Measurements from ENCODE around the gene PGC.

Gene PGC

DNA sequence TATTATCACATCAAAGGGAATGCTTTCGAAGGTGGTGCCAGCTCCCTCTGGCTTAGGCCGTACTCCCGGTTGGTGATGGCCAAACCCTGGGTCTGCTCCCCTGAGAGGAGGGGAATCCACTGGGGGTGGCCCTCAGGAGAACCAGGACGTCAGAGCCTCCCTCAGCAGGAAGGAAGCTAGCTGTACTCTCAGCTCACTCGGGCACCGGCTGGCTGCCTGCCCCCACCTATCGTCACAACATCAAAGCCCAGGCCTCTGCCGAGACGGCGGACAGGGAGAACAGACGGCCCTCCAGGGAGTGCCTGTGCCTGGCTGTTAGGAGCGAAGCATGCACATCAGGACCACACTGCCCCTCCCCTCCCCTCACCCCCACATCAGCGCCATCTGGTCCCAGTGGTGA lies 9.2 kb upstream of the PGC start:
- in situ Hi-C loops (cut with HindIII; ENCODE audit: low pct_ligation_motif_present, low pct_unique_long_range_greater_than_20kb, low sequenced_read_pairs), result no loop called here
- no peak for DNase-seq

DNA sequence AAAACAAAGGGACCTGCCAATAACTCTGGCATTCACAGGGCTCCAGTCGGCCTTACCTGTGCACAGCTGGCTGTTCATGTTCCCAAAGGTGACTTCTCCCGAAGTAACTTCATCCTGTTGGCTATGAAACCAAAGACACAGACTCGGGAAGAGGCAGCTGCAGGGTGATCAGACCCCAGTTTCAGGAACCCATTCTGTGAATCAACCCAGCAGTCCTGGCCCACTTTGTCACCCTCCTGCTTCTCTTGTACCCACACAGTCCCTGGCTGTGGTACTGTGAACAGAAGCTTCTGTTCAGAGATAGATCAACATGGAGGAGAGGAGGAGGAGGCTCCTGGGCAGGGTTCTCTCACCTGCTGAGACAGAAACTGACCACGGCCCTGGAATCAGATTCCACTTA lies 8.7 kb upstream of the PGC start:
- DNase-seq, result no peak
- in situ Hi-C loops (cut with HindIII; ENCODE audit: low pct_ligation_motif_present, low pct_unique_long_range_greater_than_20kb, low sequenced_read_pairs), result no loop called here

GRCh38 chr6:41750374-41750773 lies 3.2 kb upstream of the PGC start:
- in situ Hi-C loops (cut with HindIII; ENCODE audit: low pct_ligation_motif_present, low pct_unique_long_range_greater_than_20kb, low sequenced_read_pairs), result no loop called here
- DNase-seq, result no peak

- DNase-seq, result no peak
- in situ Hi-C loops (cut with HindIII; ENCODE audit: low pct_ligation_motif_present, low pct_unique_long_range_greater_than_20kb, low sequenced_read_pairs), result no loop called here
Measured at GRCh38 chr6:41748542-41748941, 1.3 kb upstream of the PGC start.

DNA sequence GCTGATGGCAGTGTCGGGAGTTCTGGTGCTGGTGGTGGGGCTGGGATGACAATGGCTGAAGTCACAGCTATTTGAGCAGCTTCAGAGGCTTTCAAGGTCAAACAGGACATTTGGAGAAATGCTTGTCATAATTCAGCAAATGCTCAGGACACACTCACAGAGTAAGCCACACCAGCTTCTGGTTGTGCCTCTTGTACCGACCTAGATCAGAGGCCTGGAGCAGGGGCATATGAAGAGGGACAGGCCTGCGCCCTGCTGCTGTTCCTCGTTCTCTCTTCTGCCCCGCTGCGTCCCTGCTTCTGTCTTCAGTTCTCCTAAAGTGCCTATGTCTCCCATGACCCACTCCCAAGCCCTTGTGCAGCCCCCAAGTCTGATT lies 893 bp upstream of the PGC start:
- no peak for DNase-seq
- in situ Hi-C loops (cut with HindIII; ENCODE audit: low pct_ligation_motif_present, low pct_unique_long_range_greater_than_20kb, low sequenced_read_pairs), result no loop called here

DNA sequence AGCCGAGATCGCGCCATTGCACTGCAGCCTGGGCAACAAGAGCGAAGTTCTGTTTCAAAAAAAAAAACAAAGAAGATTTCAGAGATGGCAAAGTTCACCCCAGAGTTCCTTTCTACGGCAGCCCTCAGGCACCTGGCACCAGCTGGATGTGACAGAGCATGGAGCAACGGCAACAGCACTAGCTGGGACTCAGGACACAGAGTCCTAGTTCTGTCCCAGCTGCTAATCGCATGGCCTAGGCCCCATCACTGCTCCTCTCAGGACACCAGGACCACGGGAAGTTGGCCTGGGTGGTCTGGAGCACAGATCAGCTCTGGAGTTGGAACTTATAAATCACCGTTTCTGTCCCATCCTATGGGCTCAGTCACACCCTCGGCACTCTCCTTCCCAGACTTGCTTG lies 1.1 kb downstream of the PGC start:
- DNase-seq, result no peak
- in situ Hi-C loops (cut with HindIII; ENCODE audit: low pct_ligation_motif_present, low pct_unique_long_range_greater_than_20kb, low sequenced_read_pairs), result no loop called here

GRCh38 chr6:41744236-41744787 lies 2.9 kb downstream of the PGC start:
- in situ Hi-C loops (cut with HindIII; ENCODE audit: low pct_ligation_motif_present, low pct_unique_long_range_greater_than_20kb, low sequenced_read_pairs), result no loop called here
- DNase-seq, result no peak

DNA sequence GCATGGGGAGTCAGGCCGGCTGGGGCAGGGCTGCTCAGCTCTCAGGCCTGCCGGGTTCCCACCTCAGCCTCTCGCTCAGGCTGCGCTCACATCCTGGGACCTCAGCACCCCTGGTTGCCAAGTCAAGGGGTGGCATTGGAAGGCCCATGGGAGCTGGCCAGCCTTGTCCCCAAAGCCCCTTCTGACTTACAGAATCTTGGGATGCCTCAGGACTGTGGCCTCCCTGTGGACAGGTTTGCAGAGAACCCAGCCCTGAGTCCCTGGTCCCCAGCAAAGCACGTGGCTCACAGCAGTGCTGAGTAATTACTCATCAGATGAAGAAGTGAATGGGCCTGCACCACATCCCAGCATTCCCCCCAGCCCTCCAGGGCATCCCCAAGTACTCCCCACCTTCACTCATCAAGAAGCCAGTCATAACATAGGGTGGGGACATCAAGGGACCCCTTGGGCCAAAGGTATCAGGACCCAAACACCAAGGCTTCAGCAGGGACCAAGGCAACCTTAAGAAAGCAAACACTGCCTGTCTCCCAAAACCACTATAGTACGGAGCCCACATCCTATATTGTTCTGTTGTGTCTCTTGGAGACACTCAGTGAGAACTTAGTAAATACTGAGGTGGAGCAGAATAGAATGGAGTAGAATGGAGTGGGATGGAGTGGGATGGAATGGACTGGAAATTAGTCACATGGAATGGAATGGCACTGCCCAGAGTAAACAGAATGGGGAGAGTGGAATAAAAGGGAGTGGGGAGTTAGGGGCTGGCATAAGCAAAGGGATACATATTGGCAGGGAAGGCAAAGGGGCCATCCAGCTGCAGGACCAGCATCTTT lies 3.6 kb downstream of the PGC start:
- in situ Hi-C loops (cut with HindIII; ENCODE audit: low pct_ligation_motif_present, low pct_unique_long_range_greater_than_20kb, low sequenced_read_pairs), result no loop called here
- no peak for DNase-seq

DNA sequence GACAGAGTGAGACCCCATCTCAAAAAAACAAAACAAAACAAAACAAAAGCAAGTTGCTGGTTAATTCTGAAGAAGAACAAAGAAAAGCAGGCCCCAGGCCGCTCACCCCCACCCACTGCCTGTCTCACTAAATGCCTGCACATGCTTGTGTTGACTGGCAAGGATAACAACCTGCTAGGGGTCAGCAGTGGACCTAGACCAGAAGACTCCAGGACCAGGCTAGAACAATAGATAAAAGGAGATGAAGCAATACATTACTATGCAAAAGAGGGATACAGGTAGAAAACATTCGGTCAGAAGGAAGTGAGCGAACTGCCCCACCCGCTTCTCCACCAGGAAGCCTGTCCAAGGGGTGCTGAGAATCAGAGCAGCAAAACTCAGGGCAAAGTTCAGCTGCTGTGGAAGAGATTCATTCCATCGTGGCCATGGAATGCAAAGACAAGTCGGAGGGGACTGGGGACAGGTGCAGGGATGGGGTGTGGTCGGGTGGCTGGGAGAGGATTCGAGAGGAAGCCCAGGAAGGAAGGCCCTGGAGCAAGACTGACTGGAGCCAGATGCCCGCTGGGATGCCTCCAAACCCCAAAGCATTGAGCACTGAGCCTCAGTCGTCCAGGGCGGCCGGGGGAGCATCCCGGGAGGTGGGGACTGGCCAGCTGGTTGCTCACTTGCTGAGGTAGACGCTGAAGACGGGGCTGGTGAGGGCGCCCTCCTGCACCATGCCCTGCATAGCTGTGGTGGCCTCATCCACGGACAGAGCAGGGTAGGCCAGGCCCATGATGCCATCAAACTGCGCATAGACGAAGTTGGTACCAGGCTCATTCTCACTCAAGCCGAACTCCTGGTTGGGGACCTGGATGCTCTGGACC lies 5.3 kb downstream of the PGC start:
- in situ Hi-C loops (cut with HindIII; ENCODE audit: low pct_ligation_motif_present, low pct_unique_long_range_greater_than_20kb, low sequenced_read_pairs), result no loop called here

GRCh38 chr6:41740366-41741162 lies 6.6 kb downstream of the PGC start:
- in situ Hi-C loops (cut with HindIII; ENCODE audit: low pct_ligation_motif_present, low pct_unique_long_range_greater_than_20kb, low sequenced_read_pairs), result no loop called here
- DNase-seq, result no peak

More for the DNA sequence above, 5.3 kb downstream of the PGC start:
- no peak for DNase-seq

DNA sequence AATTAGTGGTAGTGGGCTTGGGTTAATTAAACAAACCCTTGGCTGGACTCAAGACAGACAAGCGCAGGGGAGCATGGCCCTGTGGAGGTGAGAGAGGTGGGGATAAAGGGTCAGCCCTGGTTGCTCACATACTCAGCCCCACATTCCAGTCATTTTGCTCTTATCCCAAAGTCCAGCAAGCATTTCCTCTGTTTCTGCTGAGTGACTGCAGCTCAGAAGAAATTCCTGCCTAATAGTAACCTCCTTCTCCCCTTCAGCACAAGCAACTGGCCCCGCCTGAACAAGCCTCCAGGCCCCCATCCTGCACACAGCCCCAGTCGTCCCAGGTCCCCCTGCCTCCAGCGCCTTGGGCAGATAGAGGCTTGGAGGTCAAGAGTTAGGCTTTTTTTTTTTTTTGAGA lies 8.2 kb downstream of the PGC start:
- in situ Hi-C loops (cut with HindIII; ENCODE audit: low pct_ligation_motif_present, low pct_unique_long_range_greater_than_20kb, low sequenced_read_pairs), result no loop called here
- no peak for DNase-seq

- DNase-seq, result no peak
- in situ Hi-C loops (cut with HindIII; ENCODE audit: low pct_ligation_motif_present, low pct_unique_long_range_greater_than_20kb, low sequenced_read_pairs), result no loop called here
Measured at GRCh38 chr6:41737591-41738130, 9.5 kb downstream of the PGC start.

DNA sequence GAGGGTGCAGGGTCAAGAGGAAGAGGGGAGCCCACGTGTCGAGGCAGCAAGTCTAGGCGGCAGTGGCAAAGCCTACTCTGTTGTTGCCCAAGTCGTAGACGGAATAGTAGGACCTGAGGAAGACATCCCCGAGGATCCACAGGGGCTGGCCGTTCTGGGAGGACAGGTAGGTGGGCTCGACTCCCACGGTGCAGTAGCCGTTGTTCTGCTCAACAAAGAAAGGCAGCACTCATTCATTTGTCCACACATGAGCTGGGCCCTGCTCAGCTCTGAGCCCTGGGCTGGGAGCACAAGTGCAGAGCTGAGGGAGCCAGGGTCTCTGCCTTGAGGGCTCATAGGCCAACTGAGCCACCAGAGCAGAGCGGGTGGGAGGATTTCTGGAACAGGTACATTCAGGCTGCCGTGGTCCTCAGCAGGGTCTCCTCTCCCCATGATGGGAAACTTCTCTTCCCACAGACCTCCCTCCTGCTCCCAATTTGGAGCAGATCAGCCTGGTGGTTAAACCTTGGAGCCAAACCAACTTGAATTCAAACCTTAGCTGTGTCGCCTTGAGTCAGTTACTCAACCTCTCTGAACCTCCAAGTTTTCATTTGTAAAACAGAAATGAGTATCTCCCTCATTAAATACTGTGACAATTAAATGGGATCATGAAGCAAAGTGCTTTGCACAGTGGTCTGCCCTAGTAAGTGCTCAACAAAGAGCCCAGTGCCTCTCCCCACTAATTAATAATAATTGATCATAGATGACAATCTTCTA lies 10.2 kb downstream of the PGC start:
- DNase-seq, result no peak
- in situ Hi-C loops (cut with HindIII; ENCODE audit: low pct_ligation_motif_present, low pct_unique_long_range_greater_than_20kb, low sequenced_read_pairs), result no loop called here

- in situ Hi-C loops (cut with HindIII; ENCODE audit: low pct_ligation_motif_present, low pct_unique_long_range_greater_than_20kb, low sequenced_read_pairs), result no loop called here
- DNase-seq, result no peak
Measured at GRCh38 chr6:41736186-41736733, 10.9 kb downstream of the PGC start.

DNA sequence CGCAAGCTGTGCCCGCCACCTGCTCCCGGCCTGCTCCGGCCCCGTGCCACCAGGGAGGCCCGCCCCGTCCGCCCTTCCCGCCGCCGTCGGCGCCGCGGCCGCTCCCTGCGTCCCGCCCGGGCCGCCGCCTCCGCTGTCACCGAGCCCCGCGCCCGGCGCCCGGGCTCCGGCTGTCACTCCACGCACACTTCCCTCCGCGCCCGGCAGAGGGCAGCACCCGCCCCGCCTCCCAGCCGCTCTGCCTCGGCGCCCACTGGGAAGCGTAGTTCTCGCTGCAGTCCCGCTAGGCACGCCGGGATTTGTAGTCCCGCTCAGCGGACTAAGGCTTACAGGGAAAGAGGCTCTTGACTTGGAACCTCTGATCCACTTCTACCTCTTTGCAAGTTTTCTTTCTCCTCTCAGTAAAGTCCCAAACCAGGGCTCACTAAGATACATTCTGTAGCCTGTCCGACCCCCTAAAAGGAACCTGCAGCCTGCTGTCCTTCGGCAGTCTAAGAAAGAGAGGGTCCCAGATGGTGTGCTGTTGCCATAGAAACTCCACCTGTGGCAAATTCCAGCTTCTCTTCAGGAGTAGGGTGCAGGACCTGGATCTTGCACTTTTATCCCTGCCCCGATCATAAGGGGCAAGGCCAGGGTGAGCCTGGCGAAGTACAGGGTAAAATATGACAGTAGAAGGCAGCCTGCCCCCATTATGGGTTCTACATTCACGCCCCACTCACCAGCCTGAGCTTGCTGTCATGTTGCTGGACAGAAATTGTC lies 11.6 kb downstream of the PGC start, which contains the start of gene TFEB:
Gene TFEB (minus strand): TSS at position 182 of the 759 bp plus-strand sequence. CDS start 44,395 bp downstream, outside the sequence.
- in situ Hi-C loops (cut with HindIII; ENCODE audit: low pct_ligation_motif_present, low pct_unique_long_range_greater_than_20kb, low sequenced_read_pairs), result no loop called here
- DNase-seq, result peak; percentile 85

GRCh38 chr6:41734666-41735426 lies 12.4 kb downstream of the PGC start:
- DNase-seq, result peak; percentile 76
- in situ Hi-C loops (cut with HindIII; ENCODE audit: low pct_ligation_motif_present, low pct_unique_long_range_greater_than_20kb, low sequenced_read_pairs), result no loop called here

All from ACHN (cell line).